GM18511 (cell line): ENCODE results near the gene SLC44A5.

Source experiments
- ATAC-seq: cut with Tn5 transposase; IDR thresholded peaks from one replicate; pipeline ENCODE4 v1.9.1; 2021; ENCODE audit warnings: mild to moderate bottlenecking, moderate library complexity; ENCODE audit not compliant: unreplicated experiment

SLC44A5 gene

DNA sequence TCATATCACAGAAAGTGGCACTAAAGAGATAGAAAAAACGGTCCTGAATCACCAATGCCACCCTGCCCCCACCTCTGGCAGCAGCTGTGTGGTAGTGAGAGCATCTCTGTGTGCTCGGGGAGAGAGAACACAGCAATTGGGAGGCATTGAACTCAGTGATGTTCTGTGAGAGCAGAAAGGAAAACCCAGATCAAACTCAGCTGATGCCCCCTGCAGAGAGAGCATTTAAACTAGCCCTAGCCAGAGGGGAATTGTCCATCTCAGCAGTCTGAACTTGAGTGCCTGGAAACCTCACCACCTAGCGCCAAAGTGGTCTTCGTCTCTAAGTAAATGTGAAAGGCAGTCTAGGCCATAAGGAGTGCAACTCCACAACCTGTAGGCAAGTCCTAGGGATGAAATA, 21.3 kb downstream of the SLC44A5 start:
- peak; percentile 42 for ATAC-seq

DNA sequence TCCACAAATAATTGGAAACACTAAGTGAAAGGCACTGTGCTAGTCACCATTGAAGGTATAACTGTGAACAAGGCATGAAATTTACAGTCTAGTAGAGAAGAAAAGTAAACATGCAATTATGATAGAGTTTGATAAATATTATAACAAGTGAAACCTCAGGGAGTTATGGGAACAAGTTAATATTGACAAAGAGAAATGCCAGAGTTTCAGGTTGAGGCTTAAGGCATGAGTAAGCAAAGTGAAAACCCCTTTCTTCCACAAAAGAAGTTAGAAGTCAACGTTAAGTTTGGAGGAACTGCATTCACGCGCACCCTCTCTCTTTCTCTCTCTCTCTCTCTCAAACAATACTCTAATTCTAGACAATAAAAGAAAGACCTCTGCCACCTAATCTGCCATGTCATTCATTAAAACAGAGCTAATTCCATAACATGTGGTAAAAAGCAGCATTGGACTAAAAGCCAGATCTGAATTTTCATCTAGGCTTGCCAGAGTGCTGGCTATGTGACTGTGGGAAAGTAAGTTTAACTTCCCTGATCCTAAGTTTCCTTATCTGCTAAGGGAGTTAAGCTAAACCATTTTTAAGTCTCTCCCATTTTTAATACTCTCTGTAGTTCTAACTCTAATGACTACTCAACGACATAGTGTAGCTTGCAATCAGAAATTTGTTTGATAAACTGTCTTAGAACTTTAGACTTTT, 22.0 kb downstream of the SLC44A5 start:
- ATAC-seq = peak; percentile 53

DNA sequence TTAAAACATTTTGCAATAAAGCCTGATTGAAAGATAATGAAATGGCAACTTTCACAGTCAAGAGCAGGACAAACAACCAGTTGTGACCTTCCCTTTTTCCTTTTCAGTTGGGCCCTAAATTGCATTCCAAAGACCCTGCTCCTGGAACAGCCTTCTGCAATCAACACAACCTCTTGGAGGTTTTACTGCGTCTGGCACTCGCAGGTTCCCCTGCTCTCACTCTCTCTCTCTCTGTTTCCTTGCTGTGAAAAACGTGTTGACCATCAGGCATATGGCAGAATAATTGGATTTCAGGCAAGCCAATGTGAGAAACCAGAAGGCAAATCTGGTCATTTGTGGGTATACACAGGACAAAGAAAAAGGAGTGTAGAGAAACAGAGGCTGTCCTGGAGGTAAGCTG, 23.2 kb downstream of the SLC44A5 start:
- no peak for ATAC-seq

DNA sequence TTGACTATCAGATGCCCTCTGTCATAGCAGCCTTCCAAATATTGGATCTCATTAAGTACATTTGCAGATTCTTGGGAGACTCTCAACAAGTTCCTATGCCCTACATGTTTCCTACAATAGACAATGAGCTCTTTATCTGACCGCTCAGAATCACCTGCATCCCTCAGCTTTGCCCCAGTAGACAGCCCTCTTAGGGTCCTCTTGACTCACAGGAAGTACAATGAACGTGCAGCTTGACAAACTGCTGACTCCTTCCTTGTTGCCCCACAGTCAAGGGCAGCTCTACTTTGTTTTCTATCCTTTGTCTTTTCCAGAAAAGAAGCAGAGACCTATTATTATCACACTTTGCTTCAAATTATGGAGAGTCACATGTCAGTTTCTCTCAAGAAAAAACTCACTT, 27.6 kb downstream of the SLC44A5 start:
- no peak for ATAC-seq

DNA sequence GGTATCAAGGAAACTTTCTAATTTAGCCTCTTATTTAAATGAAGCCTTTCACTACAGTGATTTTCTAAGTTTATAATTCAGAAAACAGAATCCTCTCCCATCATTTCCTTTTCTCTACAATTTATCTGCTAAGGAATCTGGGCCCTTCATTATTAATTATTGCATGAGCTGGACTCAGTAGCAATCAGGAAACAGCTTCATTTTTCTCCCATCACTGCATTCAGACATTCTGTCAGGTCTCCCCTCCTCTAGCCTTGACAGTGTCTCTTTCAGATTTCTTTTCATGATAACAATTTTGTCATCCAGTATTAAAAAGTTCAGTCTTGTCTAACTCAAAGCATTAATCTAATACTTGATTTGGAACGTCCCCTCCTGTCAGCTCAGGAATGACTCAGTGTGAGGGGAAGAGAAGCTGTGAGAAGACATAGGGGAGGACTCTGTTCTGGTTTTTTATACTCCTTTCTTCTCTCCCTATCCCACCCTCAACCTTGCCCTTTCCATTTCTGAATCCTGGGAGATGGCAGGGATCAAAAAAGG, 28.1 kb downstream of the SLC44A5 start:
- ATAC-seq = no peak

DNA sequence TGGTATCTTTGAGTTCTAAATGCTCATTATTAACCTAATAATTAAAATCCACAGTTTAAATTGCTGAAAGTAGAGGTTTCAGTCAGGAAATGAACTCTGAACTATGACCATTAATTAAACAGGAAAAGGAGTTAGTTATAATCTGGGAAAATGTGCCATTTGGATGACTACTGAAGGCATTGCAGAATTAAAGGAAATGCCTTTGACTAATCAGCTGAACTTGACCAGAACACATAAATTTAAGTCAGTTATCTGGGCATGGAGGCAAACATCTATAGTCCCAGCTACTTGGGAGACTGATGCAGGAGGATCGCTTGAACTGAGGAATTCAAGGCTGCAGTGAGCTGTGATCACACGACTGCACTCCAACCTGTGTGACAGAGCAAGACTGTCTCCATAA, 31.9 kb downstream of the SLC44A5 start:
- ATAC-seq = no peak

DNA sequence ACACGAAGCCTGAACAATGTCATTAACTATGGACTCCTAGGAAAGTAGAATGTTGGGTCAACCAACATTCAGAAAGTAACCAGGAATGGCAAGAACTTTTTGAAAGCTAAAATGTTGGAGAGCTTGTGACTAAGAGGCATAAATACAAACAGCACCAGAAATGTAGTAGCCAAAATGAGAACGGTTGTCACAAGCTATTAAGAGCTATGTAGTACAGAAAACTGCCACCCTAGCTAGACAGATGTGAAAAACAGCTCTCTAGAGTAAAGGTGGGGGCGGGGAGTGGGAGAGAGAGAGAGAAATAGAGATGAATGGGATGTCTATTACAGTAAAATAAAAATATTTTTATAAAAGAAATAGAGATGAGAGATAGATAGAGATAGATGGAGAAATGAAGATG, 35.1 kb downstream of the SLC44A5 start:
- no peak for ATAC-seq

DNA sequence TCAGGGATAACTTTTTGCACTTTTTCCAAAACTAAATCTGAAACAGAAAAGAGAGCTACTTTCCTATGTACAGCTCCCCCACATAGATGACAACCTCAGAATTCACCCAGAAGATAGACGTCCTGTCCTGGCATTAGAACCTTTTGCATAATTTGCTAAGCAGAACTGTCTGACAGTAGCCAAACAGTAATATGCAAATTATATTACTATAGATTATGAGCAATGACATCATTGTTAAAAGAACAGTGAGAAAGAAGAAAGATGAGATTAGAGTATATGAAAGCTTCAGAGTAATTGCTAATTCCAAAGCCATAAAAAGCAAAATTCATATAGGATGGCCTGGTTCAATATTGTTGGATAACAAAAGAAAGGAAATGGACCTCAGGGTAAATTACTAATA, 43.7 kb downstream of the SLC44A5 start:
- no peak for ATAC-seq

DNA sequence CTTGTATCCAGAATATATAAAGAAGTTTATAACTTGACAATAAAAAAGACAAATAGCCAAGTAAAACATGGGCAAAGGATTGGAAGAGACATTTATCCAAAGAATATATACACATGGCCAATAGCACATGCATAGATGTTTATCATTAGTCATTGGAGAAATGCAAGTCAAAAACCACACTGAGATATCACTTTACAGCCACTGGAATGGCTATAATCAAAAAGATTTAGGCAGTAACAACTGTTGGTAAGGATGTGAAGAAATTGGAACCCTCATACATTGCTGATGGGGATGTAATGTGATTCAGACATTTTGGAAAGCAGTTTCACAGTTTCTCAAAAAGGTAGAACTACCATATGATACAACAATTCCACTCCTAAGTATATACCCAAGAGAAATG, 51.1 kb downstream of the SLC44A5 start:
- no peak for ATAC-seq

DNA sequence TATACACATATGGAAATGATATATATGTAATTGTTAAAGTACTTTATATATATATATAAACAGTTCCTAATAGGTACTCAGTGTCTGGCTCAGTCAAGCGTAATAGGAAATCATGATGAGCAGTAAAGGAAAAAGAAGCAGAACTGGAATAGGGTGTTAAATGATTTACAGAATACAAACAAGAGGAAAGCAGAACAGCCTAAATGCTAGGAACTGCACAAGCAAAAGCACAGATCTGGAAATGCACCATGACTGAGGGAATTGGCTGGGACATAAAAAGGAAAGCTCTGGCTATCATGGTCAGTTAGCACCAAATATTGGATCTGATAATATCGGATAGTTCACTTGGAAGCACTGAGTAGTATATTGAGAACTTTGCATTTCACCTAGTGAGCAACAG, 51.8 kb downstream of the SLC44A5 start:
- ATAC-seq = no peak

DNA sequence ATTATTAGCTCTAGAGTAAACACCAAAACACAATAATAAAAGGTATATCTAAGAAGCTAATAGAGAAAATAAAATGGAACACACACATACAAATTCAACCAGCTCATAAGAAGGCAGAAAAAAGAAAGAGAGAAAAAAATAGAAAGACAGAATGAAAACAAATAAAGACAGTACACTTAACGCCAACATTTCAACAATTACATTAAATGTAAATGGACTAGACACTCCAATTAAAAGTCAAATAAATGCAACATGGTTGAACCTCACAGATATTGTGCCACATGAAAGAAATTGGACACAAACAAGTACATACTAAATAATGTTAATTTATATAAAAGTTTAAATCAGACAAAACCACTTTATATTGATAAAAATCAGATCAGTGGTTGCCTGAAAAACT, 56.0 kb downstream of the SLC44A5 start:
- no peak for ATAC-seq

DNA sequence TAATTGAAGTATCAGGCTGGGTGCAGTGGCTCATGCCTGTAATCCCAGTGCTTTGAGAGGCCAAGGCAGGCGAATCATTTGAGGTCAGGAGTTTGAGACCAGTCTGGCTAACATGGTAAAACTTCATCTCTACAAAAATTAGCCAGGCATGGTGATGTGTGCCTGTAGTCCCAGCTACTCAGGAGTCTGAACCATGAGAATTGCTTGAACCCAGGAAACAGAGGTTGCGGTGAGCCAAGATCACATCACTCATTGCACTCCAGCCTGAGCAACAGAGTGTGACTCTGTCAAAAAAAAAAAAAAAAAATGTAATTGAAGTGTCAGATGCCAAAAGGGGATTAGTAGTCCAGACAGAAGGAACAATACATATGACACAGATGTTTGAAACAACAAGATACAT, 56.7 kb downstream of the SLC44A5 start:
- no peak for ATAC-seq

DNA sequence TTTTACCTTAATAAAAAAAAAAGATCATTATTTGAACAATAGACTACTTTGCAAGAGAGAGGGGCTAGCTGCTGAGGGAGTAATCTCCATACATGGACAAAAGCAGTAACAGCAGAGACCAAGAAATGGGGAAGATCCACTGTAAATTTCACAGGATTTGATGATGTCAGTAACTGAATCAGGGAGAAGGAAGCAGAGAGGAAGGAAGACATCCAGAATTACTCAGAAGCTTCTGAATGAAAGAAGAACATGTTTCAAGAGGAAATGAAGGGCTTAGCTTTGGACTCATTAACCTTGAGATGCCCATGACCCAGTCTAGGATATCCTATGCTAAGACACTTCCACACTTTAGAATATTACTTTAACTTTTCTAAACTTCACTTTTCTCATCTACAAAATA, 60.4 kb downstream of the SLC44A5 start:
- ATAC-seq = no peak

DNA sequence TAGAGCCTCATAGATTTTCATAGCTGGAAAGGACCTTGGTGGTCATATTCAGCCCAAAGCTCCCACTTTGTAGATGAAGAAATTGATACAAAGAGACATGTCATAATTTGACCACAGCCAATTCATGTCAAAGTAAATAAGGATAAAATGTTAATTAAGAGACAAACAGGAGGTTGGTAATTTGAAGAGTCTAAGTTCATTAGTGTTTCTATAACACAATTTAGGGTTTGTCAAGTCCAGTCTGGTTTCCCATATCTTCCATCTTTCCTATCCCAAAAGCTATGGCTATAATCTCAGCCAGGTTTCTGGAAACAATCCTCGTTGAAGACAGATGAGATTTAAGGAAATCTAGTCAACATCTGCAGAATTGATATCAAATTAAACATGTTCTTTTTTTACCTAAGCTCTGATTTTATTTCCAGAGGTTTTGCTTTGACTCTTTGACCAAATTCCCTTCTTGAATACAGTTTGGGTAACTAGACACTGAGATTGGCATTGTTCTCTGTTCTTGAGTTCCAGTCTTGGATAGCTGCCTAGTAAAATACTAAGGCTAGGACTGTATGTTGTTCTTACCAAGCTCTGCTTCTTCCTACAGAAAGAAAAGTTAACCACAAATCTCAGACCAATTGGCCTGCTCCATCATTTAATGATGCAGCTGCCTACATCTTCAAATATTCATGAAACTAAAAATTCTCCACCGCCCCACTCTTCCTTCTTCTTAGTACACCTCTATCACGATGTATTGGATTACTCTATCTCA, 62.0 kb downstream of the SLC44A5 start:
- ATAC-seq = no peak

DNA sequence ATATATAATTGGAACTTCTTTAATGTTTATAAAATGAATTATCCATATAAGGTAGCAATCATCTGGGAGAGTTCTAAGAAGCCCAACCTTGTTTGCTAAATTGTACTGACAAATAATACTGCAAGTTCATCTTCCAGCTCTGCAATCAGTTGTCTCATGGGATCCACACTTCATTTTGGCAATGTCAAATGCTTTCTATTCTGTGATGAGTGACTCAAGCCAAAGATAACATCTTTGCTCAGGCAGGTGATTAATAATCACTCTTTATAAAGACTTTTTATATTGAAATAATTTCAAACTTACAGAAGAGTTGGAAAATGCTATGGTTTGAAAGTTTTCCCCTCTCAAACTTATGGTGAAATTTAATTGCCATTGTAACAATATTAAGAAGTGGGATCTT, 67.2 kb downstream of the SLC44A5 start:
- ATAC-seq = no peak

DNA sequence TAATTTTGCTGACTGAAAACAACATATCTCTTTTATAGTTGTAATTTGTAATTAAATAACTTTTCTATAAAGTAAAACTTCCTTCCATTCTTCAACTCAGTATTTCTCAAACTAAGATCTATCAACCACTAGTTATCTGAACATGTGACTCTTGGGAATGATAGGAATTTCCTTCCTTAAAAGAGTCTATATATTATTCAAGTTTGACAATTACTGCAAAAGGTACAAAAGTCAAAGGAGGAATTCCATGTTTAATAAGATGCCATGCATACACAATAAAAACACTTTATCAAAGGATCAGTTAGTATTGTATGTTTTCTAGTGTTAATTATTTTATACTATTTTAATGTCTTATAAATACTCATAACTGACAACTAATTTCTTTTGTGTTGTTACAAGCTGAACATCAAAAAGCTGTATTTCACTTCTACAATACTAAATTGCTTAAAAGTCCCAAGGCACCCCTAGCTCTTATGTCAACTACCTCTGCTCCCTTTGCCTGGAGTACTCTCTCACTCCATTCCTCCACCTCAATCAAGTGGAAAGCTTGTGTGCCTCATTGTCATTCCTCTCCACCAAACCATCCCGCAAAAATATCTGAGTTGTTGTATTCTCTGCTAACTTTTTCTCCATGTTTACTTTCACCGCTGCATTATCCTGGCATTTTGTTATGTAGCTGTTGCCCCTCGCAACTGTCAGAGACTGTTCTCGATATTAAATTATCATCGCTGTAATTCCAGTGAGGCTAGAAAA, 67.9 kb downstream of the SLC44A5 start:
- no peak for ATAC-seq

DNA sequence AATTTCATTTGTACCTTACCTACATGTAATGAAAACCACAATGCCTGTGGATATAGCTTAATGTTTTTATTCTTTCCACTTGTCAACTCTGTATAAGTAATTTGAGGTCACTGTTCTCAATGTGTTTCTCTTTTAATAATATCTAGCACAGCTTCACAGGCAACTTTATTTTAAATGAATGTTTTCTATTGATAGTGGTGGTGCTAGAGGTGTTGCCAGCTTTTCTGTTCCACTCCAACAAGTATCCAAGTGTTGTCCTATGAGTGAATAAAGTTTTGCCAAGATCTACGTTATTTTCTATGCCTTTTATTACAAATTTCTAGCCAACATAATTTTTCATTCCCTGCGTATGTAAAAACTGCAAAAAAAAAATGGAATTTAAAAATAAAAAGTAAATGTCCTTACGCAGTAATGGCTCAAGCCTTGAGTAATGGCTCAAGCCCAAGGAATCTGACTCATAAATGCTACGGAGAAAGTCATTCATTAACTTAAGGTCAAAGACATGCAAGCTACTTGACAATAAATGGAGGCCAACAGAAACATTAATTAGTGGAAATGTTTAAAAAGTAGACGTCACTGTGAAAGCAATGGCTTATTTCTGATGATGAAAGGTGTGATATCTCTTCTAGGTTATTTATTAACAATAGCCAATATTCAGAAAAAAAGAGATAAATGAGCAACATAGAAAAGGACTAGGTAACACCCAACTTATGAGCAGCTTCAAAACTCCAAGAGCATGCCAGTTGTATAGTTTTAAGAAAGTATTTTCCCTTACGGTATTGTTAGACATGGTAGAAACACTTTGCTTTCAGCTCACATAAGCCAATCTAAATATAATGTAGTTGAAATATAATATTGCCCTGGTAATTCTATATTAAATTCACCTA, 71.4 kb downstream of the SLC44A5 start:
- no peak for ATAC-seq

DNA sequence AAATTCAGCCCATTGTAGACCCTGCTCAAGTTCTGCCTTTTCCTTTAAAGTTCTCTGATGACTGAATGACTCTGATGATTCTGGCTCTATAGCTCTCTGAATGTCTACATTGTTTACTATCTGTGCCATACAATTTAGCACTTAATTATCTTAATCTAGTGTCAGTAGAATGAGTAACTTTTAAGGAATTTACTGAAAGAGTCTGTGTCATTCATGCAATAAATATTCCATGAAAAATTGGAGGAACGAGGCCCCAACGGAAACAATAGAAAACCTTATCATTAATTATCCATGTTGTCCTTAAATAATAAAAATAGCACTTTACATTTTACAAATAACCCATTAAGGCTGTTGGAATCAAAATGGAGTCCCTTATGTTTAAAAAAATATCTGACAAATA, 77.8 kb downstream of the SLC44A5 start:
- ATAC-seq = no peak

DNA sequence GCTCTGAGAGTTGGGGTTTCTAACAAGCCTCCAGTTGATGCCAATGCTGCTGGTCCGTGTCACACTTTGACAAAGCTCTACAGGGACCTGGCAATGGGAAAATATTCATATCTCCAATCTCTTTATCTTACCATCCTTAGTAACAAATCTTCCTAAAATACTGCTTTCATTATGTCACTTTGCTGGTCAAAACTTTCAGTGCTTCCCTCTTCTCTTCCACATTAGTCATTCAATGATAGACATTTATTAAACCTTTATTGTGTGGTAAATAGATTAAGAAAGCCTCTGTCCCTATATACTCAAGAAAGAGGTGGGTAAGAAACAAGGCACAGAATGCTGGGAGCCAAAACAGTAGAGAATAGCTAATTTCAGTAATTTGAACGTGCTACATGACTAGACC, 79.3 kb downstream of the SLC44A5 start:
- no peak for ATAC-seq

DNA sequence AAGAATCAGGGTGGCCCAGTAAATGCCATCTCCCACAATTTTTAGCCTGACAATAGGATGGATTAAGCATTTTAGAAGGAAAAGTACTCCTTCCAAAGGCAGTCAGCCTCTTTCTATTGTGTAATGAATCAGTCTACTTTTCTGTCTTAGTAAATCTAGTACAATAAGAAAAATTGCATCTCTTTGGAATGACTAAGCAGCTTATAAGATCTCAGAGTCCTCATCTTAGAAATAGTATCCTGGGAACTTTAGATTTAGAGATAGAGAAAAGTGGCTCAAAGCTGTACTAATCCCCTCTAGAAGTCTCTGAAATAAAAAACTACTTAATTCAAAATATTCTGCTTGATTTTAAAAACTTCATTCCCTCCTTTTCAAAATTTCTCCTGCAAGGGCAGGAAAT, 81.4 kb downstream of the SLC44A5 start:
- ATAC-seq = no peak

DNA sequence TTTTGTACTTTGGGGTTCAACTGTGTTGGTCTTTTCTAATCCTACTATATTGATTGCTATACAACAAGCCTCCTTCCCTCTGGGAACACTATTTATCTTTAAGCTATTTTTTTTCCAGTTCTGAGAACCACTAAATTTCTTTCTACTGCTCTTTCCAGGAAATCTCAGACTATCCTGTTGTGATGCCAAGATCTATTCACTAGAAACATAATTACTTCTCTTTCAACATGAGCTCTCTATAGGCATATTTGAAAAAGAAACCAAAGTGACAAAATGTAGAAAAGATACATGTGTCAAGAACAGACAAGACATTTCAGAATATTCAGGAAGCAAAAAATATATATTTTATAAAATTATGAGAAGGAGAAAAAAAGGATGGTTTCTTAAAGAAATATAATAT, 82.9 kb downstream of the SLC44A5 start:
- ATAC-seq = no peak
